ENCODE results near the gene TMBIM1.
A peak's percentile ranks its signal among the peaks of the same experiment; 100 is the strongest.

The TMBIM1 gene

DNA sequence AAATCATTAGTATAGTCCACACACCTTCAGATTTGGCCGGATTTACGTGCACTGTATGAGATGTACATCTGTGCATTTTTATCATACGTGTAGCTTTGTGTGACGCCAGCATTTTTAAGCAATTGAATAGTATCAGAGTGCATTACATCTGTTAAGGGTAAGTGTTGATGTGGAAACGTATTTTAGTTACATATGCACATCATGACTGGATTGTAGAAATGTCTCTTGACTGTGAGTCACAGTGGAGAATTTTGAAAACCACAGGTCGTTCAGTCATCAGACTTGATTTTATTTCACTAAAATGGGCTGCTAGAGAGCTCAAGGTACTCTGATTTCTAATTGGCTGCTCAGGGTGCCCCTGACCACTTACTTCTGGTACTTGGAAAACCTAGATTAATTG is 36.9 kb downstream of the TMBIM1 start:
- no peak for DNase-seq (ENCODE audit: low spot score)
- Mint-ChIP-seq H3K4me3 (no peak overlapping the region), H3K27me3 (ENCODE audit: low read depth) (no peaks in the 10 kb centered on the region), H3K9me3 (no peaks in the 10 kb centered on the region), H3K27ac (peak overlapping the region; percentile 1), H3K4me1 (ENCODE audit: low read depth) (peaks cover 13% of the 10 kb centered on the region), H3K36me3 (ENCODE audit: low read depth) (peaks cover 53% of the 10 kb centered on the region)

DNA sequence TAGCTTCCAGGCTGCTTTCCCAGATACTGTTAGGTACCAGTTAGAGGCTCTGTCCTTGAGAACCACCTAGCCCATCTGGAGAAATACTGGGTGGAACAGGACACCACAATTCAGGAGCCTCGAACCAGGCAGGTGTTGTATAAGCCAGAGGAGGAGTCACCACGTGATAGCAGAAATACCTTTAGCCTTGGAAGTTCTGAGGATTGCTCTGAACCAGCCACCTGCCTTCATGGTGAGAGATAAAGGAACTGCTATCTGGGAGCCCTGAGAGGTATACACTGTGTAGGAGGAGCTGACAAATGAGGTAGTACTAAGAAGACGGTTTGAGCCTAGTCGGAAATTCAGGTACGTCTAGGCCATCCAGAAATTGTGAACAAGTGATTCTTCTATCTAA is 39.1 kb downstream of the TMBIM1 start:
- peak overlapping the region; percentile 36 for H3K27ac Mint-ChIP-seq
- H3K4me1 Mint-ChIP-seq (ENCODE audit: low read depth): peaks cover 13% of the 10 kb centered on the region
- no peaks in the 10 kb centered on the region for H3K9me3 Mint-ChIP-seq
- H3K36me3 Mint-ChIP-seq (ENCODE audit: low read depth): peaks cover 70% of the 10 kb centered on the region
- H3K4me3 Mint-ChIP-seq: no peak overlapping the region
- DNase-seq (ENCODE audit: low spot score): no peak
- no peaks in the 10 kb centered on the region for H3K27me3 Mint-ChIP-seq (ENCODE audit: low read depth)

DNA sequence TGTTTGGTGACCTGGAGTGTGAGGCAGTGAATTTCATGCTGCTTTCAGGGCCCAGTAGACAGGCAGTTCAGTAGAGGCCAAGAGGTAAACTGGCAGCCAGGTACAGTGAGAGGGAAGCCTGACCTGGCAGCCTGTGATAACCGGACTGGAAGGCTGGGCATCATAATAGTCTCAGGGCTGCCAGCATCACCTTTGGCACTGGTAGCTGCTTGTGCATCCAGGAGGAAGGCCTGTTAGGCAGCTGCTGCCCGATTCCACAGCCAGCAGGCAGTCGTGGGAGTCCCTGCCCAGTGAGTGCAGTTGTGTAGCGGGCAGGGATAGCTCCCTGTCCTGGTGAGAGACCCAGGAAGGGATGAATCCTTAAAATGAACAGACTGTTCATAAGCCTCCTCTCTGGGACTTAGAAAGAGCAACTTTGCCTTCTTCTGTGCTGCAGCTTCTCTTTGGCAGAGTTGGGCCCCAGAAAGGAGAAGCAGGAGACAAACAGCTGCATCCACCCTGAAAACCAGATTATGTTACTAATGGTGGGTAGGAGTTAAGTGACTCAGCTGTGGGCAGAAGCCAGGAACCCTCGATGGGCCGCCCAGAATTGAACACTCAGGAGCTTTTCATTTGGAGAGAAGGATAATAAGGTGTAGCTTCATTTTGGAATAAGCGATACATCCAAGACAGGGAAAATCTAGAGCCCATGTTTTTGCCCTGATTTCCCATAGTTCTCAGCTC is 39.6 kb downstream of the TMBIM1 start:
- no peak overlapping the region for H3K4me3 Mint-ChIP-seq
- H3K27ac Mint-ChIP-seq: peak overlapping the region; percentile 31
- no peaks in the 10 kb centered on the region for H3K9me3 Mint-ChIP-seq
- no peak for DNase-seq (ENCODE audit: low spot score)
- H3K36me3 Mint-ChIP-seq (ENCODE audit: low read depth): peaks cover 74% of the 10 kb centered on the region
- peaks cover 12% of the 10 kb centered on the region for H3K4me1 Mint-ChIP-seq (ENCODE audit: low read depth)
- H3K27me3 Mint-ChIP-seq (ENCODE audit: low read depth): no peaks in the 10 kb centered on the region

DNA sequence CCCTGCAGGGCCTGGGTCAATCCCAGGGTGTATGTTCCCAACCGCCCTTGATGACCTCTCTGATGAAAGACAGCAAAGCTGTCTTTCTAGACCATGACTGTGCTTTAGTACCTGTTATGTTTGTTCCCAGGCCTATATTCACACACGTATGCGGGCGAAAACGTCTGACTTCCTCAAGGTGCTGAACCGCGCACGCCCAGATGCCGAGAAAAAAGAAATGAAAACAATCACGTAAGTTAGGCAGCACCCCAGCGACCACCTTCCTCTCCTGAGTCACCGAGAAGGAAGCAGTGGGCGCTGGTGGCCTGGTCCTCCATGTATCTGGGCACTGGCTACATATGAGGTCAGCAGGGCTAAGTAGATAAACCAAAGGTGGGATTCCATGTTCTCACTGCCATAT is 42.6 kb downstream of the TMBIM1 start:
- Mint-ChIP-seq H3K36me3 (ENCODE audit: low read depth) (peaks cover 84% of the 10 kb centered on the region), H3K9me3 (no peaks in the 10 kb centered on the region), H3K27ac (no peak overlapping the region), H3K4me1 (ENCODE audit: low read depth) (peaks cover 4% of the 10 kb centered on the region), H3K27me3 (ENCODE audit: low read depth) (no peaks in the 10 kb centered on the region), H3K4me3 (no peak overlapping the region)
- DNase-seq (ENCODE audit: low spot score): no peak

DNA sequence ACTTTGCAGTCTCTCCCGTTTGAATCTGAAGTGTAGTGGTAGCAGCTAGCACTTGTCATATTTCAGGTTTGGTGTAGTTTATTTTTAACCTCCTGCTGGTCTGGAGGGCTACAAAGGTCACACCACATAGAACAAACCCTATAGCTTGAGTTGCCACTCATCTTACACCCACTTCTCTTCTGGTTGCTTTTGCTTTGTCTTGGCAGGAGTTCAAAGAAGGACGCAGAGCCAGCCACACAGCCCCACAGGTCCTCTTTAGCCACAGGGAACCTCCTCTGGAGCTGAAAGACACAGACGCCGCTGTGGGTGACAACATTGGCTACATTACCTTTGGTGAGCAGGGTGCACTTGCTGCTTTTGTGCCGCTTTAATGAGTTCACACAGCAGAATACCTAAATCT is 47.1 kb downstream of the TMBIM1 start:
- Mint-ChIP-seq H3K36me3 (ENCODE audit: low read depth) (peaks cover 92% of the 10 kb centered on the region), H3K27ac (peak overlapping the region; percentile 41), H3K4me3 (no peak overlapping the region), H3K9me3 (no peaks in the 10 kb centered on the region), H3K4me1 (ENCODE audit: low read depth) (peaks cover 7% of the 10 kb centered on the region), H3K27me3 (ENCODE audit: low read depth) (no peaks in the 10 kb centered on the region)
- no peak for DNase-seq (ENCODE audit: low spot score)

DNA sequence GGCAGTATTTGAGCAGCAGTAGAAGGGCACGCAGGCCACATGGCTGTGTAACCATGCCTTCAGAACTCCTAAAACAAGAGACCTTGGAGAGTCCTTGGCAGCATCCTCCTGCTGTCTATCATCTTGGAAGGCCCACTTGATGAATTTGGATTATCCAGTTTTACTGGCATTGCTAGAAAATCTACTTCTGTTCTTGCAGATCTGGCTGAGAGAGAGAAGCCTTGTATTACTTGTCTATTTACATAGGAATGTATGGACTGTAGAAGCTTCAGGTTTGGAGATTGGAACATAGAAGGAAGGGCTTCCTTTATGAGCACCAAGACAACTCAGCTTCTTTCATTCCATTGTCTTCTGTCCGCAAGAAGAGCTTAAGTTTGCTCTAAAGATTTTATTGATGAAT is 47.6 kb downstream of the TMBIM1 start:
- H3K27me3 Mint-ChIP-seq (ENCODE audit: low read depth): no peaks in the 10 kb centered on the region
- DNase-seq (ENCODE audit: low spot score): no peak
- peak overlapping the region; percentile 24 for H3K27ac Mint-ChIP-seq
- H3K36me3 Mint-ChIP-seq (ENCODE audit: low read depth): peaks cover 92% of the 10 kb centered on the region
- no peaks in the 10 kb centered on the region for H3K9me3 Mint-ChIP-seq
- peaks cover 7% of the 10 kb centered on the region for H3K4me1 Mint-ChIP-seq (ENCODE audit: low read depth)
- no peak overlapping the region for H3K4me3 Mint-ChIP-seq

DNA sequence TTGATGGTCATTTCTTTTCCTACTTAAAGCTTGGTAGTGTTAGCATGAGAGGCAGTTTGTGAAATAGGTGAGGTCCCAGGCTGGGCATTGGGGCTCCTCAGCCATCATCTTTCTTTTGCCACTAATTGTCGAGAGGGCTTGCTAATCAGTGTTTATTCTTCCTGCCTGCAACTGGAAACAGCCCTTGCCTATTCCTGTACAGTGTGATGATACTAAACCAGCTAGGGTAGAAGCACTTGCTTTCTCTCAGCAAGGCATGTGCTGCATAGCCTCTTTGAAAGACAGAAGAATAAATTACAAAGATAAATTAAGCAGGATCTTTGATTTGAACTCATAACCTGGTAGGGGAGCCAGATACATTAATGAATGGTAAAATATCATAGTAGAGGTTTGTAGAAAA is 48.1 kb downstream of the TMBIM1 start:
- Mint-ChIP-seq H3K27me3 (ENCODE audit: low read depth) (no peaks in the 10 kb centered on the region), H3K9me3 (no peaks in the 10 kb centered on the region), H3K27ac (peak overlapping the region; percentile 24), H3K36me3 (ENCODE audit: low read depth) (peaks cover 92% of the 10 kb centered on the region), H3K4me1 (ENCODE audit: low read depth) (peaks cover 7% of the 10 kb centered on the region), H3K4me3 (no peak overlapping the region)
- no peak for DNase-seq (ENCODE audit: low spot score)

DNA sequence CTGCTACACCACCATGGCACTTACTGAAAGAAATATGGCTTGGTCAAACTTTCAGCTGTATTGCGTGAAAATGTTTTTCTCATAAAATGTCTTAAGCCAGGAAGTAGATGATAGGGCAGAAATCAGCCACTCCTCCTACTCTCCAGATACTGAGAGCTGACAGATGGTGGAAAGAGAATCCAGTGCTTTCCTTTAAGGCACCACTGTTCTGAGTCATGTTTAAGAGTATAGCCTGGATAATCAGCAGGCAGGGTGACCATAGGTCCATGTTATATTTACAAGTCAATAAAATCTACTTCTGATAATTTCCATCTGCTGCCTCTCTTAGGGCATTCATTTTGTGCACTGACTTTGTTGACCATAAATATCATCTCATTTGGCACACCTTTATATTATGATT is 53.4 kb downstream of the TMBIM1 start:
- DNase-seq (ENCODE audit: low spot score): no peak
- no peak overlapping the region for H3K4me3 Mint-ChIP-seq
- peaks cover 10% of the 10 kb centered on the region for H3K4me1 Mint-ChIP-seq (ENCODE audit: low read depth)
- no peaks in the 10 kb centered on the region for H3K27me3 Mint-ChIP-seq (ENCODE audit: low read depth)
- no peak overlapping the region for H3K27ac Mint-ChIP-seq
- H3K9me3 Mint-ChIP-seq: no peaks in the 10 kb centered on the region
- peaks cover 86% of the 10 kb centered on the region for H3K36me3 Mint-ChIP-seq (ENCODE audit: low read depth)

DNA sequence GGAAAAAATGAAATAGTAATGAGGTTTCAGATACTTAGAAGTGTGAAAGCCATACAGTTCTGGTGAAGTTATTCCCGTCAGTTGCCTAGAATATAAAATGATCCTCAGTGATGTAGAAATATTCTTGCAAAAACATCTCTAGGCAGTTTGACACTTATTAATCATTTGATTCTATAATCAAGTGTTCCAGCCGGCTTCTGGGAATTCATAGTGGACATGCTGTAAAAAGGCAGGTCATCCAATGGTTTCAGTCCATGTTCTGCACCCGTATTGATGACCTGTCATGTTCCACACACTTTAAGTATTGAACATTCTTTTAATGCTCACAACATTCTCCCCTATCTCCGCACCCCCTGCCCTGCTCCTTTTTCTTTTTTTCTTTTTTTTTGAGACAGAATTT is 55.5 kb downstream of the TMBIM1 start:
- Mint-ChIP-seq H3K36me3 (ENCODE audit: low read depth) (peaks cover 85% of the 10 kb centered on the region), H3K27ac (no peak overlapping the region), H3K9me3 (no peaks in the 10 kb centered on the region)

DNA sequence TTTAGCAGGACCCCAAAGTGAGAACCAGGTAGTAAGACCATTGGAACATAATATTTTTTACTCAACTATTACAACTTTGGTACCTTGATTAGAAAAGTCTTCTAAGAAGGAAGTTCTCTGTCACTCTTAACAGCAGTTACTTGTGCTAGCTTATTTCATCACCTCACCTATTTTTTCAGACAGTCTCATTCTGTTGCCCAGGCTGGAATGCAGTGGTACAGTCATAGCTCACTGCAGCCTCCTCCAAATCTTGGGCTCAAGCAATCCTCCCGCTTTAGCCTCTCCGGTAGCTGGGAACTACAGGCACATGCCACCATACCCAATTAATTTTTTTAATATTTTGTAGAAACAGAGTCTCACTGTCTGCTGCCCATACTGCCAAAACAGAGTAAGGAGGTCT is 57.3 kb downstream of the TMBIM1 start:
- Mint-ChIP-seq H3K9me3 (no peaks in the 10 kb centered on the region), H3K36me3 (ENCODE audit: low read depth) (peaks cover 84% of the 10 kb centered on the region), H3K27ac (peak overlapping the region; percentile 31), H3K4me1 (ENCODE audit: low read depth) (peaks cover 22% of the 10 kb centered on the region), H3K4me3 (no peak overlapping the region), H3K27me3 (ENCODE audit: low read depth) (no peaks in the 10 kb centered on the region)
- DNase-seq (ENCODE audit: low spot score): no peak

More for the DNA sequence above, 55.5 kb downstream of the TMBIM1 start:
- Mint-ChIP-seq H3K4me3 (no peak overlapping the region), H3K4me1 (ENCODE audit: low read depth) (peaks cover 13% of the 10 kb centered on the region), H3K27me3 (ENCODE audit: low read depth) (no peaks in the 10 kb centered on the region)
- no peak for DNase-seq (ENCODE audit: low spot score)

DNA sequence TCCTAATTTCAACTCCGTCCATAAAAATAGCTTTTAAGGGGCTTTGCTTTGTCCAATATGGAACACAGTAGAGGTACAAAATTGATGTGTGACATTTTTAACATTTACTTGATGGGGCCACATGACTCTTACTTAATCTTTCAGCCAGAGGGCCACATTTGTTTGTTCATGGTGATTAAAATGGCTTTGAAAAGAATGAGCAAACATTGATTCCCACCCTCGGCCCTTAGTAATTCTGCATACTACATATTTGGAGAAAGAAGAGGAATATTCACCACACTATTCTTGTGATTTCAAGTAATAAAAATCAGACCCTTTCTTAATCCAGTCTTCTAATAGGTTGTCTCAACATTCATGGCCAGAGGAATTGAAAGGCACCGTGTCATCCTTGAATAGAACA is 57.8 kb downstream of the TMBIM1 start:
- peak overlapping the region; percentile 26 for H3K27ac Mint-ChIP-seq
- H3K36me3 Mint-ChIP-seq (ENCODE audit: low read depth): peaks cover 82% of the 10 kb centered on the region
- no peaks in the 10 kb centered on the region for H3K27me3 Mint-ChIP-seq (ENCODE audit: low read depth)

DNA sequence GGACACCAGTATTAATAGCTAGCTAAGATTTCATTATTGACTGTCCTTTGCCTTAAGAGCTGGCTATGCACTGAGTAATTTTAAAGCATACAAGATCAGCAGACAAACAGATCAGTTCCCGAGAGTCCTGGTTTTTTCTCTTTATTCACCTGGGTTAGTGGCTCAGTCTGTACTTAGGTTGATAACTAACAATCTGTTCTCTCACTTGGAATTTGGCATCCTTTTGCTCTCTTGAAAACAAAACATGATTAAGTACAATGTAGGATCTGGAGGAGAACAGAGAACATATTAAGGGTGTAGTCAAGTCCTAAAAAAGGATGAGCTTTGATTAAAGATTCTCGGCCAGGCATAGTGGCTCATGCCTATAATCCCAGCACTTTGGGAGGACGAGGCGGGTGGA is 58.8 kb downstream of the TMBIM1 start:
- Mint-ChIP-seq H3K27ac (peak overlapping the region; percentile 2), H3K27me3 (ENCODE audit: low read depth) (no peaks in the 10 kb centered on the region), H3K4me1 (ENCODE audit: low read depth) (peaks cover 30% of the 10 kb centered on the region), H3K9me3 (no peaks in the 10 kb centered on the region), H3K4me3 (no peak overlapping the region), H3K36me3 (ENCODE audit: low read depth) (peaks cover 80% of the 10 kb centered on the region)
- no peak for DNase-seq (ENCODE audit: low spot score)

More for the DNA sequence above, 57.8 kb downstream of the TMBIM1 start:
- Mint-ChIP-seq H3K9me3 (no peaks in the 10 kb centered on the region), H3K4me1 (ENCODE audit: low read depth) (peaks cover 22% of the 10 kb centered on the region), H3K4me3 (no peak overlapping the region)
- DNase-seq (ENCODE audit: low spot score): no peak

DNA sequence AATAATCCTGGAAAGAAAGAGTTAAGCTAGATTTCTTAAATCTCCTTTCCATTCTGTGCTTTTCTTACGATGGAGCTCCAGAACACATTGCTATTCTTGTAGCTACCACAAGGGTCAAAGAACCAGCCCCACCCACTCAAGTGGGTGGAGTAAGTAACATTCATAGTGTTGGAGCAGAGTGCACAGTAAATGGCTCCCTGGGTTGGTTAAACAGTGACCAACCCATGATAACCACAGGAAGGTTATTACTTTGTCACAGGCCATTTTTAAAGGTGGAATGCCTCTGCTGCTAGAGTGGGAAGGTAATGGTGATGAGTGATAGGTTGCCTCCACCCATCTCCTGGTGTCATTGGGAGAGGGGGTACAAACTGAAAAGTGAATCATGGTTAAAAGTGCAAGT is 61.4 kb downstream of the TMBIM1 start:
- peak; percentile 51 for DNase-seq (ENCODE audit: low spot score)
- Mint-ChIP-seq H3K4me1 (ENCODE audit: low read depth) (peaks cover 50% of the 10 kb centered on the region), H3K27ac (peak overlapping the region; percentile 82), H3K36me3 (ENCODE audit: low read depth) (peaks cover 86% of the 10 kb centered on the region), H3K9me3 (no peaks in the 10 kb centered on the region), H3K4me3 (peak overlapping the region; percentile 74), H3K27me3 (ENCODE audit: low read depth) (no peaks in the 10 kb centered on the region)

DNA sequence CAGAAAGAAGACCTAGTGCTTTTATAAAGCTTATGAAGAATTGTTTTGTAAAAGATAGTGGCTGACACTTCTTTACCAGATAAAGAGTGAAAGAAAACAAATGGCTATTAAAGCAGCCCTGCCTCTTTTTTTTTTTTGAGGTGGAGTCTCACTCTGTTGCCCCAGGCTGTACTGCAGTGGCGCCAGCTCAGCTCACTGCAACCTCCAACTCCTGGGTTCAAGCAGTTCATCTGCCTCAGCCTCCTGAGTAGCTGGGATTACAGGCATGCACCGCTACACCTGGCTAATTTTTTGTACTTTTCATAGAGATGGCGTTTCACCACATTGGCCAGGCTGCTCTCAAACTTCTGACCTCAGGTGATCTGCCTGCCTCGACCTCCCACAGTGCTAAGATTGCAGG is 62.5 kb downstream of the TMBIM1 start:
- H3K9me3 Mint-ChIP-seq: no peaks in the 10 kb centered on the region
- H3K4me3 Mint-ChIP-seq: peak overlapping the region; percentile 74
- DNase-seq (ENCODE audit: low spot score): no peak
- H3K36me3 Mint-ChIP-seq (ENCODE audit: low read depth): peaks cover 88% of the 10 kb centered on the region
- H3K4me1 Mint-ChIP-seq (ENCODE audit: low read depth): peaks cover 61% of the 10 kb centered on the region
- H3K27me3 Mint-ChIP-seq (ENCODE audit: low read depth): no peaks in the 10 kb centered on the region
- H3K27ac Mint-ChIP-seq: peak overlapping the region; percentile 82

DNA sequence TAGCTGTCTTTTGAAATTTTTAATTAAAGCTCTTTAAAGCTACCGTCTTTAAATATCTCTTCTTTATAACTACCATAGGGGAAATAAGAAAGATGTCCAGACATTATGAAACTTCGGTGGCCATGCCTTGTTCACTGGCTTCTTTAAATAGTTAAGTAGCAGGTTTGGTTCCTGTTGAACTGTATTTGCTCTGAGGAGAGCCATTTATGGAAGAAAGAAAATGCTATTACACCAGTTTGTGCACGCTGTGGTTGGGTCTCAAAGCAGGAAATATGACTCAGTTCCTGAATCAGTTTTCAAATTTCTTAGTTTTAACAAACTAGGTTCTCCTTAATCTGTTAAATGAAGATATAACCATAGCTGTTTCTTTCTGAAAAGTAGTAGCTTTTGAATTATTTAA is 63.1 kb downstream of the TMBIM1 start:
- H3K9me3 Mint-ChIP-seq: no peaks in the 10 kb centered on the region
- H3K27ac Mint-ChIP-seq: peak overlapping the region; percentile 90
- peaks cover 67% of the 10 kb centered on the region for H3K4me1 Mint-ChIP-seq (ENCODE audit: low read depth)
- no peaks in the 10 kb centered on the region for H3K27me3 Mint-ChIP-seq (ENCODE audit: low read depth)
- H3K36me3 Mint-ChIP-seq (ENCODE audit: low read depth): peaks cover 89% of the 10 kb centered on the region
- peak; percentile 57 for DNase-seq (ENCODE audit: low spot score)
- peak overlapping the region; percentile 76 for H3K4me3 Mint-ChIP-seq
